ENCODE results near the gene BZW2. TPM values are rescaled to one million over a fixed set of nuclear protein-coding genes. Genes with fewer than 3 reads are reported as not detected.

The BZW2 gene
- total and polyA plus RNA-seq, 2 donors (not counting 1 experiment from before 2014, with no cell fraction given) = 18.4 to 20.6 TPM

GRCh38 chr7:16693601-16694318 is 47.8 kb downstream of the BZW2 start:
- Histone ChIP-seq H3K9ac (ENCODE audit: low read length) (no peak overlapping the region), H3K79me2 (ENCODE audit: control insufficient read depth, insufficient read depth, low read length) (no peaks in the 10 kb centered on the region), H3K4me3 (ENCODE audit: control extremely low read depth in 1 of 5, extremely low read depth in 1 of 5, insufficient read depth in 1 of 5, low read depth in 2 of 5, low read length in 4 of 5) (no peak overlapping the region), H3K4me1 (ENCODE audit: control insufficient read depth in 2 of 2, insufficient read depth in 2 of 2, low read length in 2 of 2) (no peaks in the 10 kb centered on the region), H3K36me3 (replicated peaks in 1 of 2; ENCODE audit: control extremely low read depth in 1 of 2, control insufficient read depth in 1 of 2, extremely low read depth in 1 of 2, insufficient read depth in 2 of 2, low read length in 1 of 2) (peaks cover 2 to 46% of the 10 kb centered on the region in 2 experiments), H3K9me3 (ENCODE audit: control extremely low read depth in 1 of 3, control insufficient read depth in 2 of 3, insufficient read depth in 1 of 3, low read length in 2 of 3) (no peaks in the 10 kb centered on the region), H4K20me1 (ENCODE audit: control insufficient read depth, insufficient read depth, low read length, poor library complexity, severe bottlenecking) (no peaks in the 10 kb centered on the region), H3K27me3 (replicated peaks in 1 of 4; ENCODE audit: control extremely low read depth in 1 of 4, control insufficient read depth in 3 of 4, insufficient read depth in 4 of 4, low read length in 3 of 4) (no peaks in the 10 kb centered on the region), H2AFZ (ENCODE audit: insufficient read depth, low read depth, low read length, poor library complexity, severe bottlenecking) (no peak overlapping the region), H3K27ac (ENCODE audit: low read length in 2 of 2) (no peak overlapping the region), H3K4me2 (replicated peaks; ENCODE audit: low read depth, low read length, poor library complexity, severe bottlenecking) (no peak overlapping the region)
- DNase-seq = no peak
- Mint-ChIP-seq H3K9me3 (ENCODE audit: insufficient read depth) (no peaks in the 10 kb centered on the region), H3K27ac (no peak overlapping the region), H3K4me3 (no peak overlapping the region), H3K27me3 (no peaks in the 10 kb centered on the region), H3K4me1 (no peaks in the 10 kb centered on the region)
- ATAC-seq (ENCODE audit: low read depth) = no peak
- no CpG with 5 or more reads among the region's 2 CpGs for WGBS (ENCODE audit: insufficient coverage)
- ChIA-PET CTCF (interaction anchor here (0.8 to 10.3 kb wide), 6 partner anchors 15 to 229 kb away, joined by 3 to 107 read pairs (median 4); no protein-coding TSS in a partner anchor), POLR2A (no interaction called here)
- TF ChIP-seq EZH2 (IDR thresholded peaks at IDR 0.05; ENCODE audit: borderline replicate concordance, insufficient read depth, low read depth, low read length, poor library complexity, severe bottlenecking) (no peak), CTCF (IDR thresholded peaks at IDR 0.05) (no peak)
- intact Hi-C loops (cut with micrococcal nuclease) = loop anchor here (10.0 kb wide), 1 partner anchor 111 kb away; the partner anchor contains the start of gene AGR2

GRCh38 chr7:16694806-16695205 is 48.8 kb downstream of the BZW2 start:
- DNase-seq (no peak), ATAC-seq (ENCODE audit: low read depth) (no peak)
- H3K9me3 ChIP-seq (ENCODE audit: control extremely low read depth in 1 of 3, control insufficient read depth in 2 of 3, insufficient read depth in 1 of 3, low read length in 2 of 3) = no peaks in the 10 kb centered on the region
- Mint-ChIP-seq H3K27me3 (no peaks in the 10 kb centered on the region), H3K27ac (no peak overlapping the region), H3K4me3 (no peak overlapping the region), H3K9me3 (ENCODE audit: insufficient read depth) (no peaks in the 10 kb centered on the region), H3K4me1 (no peaks in the 10 kb centered on the region)
- H3K27me3 ChIP-seq (replicated peaks in 1 of 4; ENCODE audit: control extremely low read depth in 1 of 4, control insufficient read depth in 3 of 4, insufficient read depth in 4 of 4, low read length in 3 of 4) = no peaks in the 10 kb centered on the region
- H3K36me3 ChIP-seq (replicated peaks in 1 of 2; ENCODE audit: control extremely low read depth in 1 of 2, control insufficient read depth in 1 of 2, extremely low read depth in 1 of 2, insufficient read depth in 2 of 2, low read length in 1 of 2) = peaks cover 2 to 52% of the 10 kb centered on the region in 2 experiments
- no peak overlapping the region for H3K4me3 ChIP-seq (ENCODE audit: control extremely low read depth in 1 of 5, extremely low read depth in 1 of 5, insufficient read depth in 1 of 5, low read depth in 2 of 5, low read length in 4 of 5)
- H4K20me1 ChIP-seq (ENCODE audit: control insufficient read depth, insufficient read depth, low read length, poor library complexity, severe bottlenecking) = no peaks in the 10 kb centered on the region
- no peaks in the 10 kb centered on the region for H3K4me1 ChIP-seq (ENCODE audit: control insufficient read depth in 2 of 2, insufficient read depth in 2 of 2, low read length in 2 of 2)
- intact Hi-C loops (cut with micrococcal nuclease) = loop anchor here (1.0 to 10.0 kb wide), 2 partner anchors 110 to 223 kb away; partner anchors contain the start of gene AGR2
- ChIA-PET CTCF (interaction anchor here (0.6 to 10.3 kb wide), 12 partner anchors 15 to 231 kb away, joined by 3 to 107 read pairs (median 4); no protein-coding TSS in a partner anchor), POLR2A (no interaction called here)
- TF ChIP-seq CTCF (IDR thresholded peaks at IDR 0.05) = no peak
- no peak for TF ChIP-seq EZH2 (IDR thresholded peaks at IDR 0.05; ENCODE audit: borderline replicate concordance, insufficient read depth, low read depth, low read length, poor library complexity, severe bottlenecking)
- no peak overlapping the region for H2AFZ ChIP-seq (ENCODE audit: insufficient read depth, low read depth, low read length, poor library complexity, severe bottlenecking)
- no peaks in the 10 kb centered on the region for H3K79me2 ChIP-seq (ENCODE audit: control insufficient read depth, insufficient read depth, low read length)
- no peak overlapping the region for H3K9ac ChIP-seq (ENCODE audit: low read length)
- H3K4me2 ChIP-seq (replicated peaks; ENCODE audit: low read depth, low read length, poor library complexity, severe bottlenecking) = no peak overlapping the region
- WGBS (ENCODE audit: insufficient coverage) = 100% methylated on average over 3 of the region's 6 CpGs
- H3K27ac ChIP-seq (ENCODE audit: low read length in 2 of 2) = no peak overlapping the region

Data from B cell (primary cell).